CD4-positive, alpha-beta T cell treated with Interleukin-15 for 4 hours (primary cell): ENCODE results near the gene EIF4A2.

Experiments used
- DNase-seq: peaks from one replicate; pipeline ENCODE4 v3.0.0-alpha.2; 2020; ENCODE audit warnings: low spot score

Gene EIF4A2

DNA sequence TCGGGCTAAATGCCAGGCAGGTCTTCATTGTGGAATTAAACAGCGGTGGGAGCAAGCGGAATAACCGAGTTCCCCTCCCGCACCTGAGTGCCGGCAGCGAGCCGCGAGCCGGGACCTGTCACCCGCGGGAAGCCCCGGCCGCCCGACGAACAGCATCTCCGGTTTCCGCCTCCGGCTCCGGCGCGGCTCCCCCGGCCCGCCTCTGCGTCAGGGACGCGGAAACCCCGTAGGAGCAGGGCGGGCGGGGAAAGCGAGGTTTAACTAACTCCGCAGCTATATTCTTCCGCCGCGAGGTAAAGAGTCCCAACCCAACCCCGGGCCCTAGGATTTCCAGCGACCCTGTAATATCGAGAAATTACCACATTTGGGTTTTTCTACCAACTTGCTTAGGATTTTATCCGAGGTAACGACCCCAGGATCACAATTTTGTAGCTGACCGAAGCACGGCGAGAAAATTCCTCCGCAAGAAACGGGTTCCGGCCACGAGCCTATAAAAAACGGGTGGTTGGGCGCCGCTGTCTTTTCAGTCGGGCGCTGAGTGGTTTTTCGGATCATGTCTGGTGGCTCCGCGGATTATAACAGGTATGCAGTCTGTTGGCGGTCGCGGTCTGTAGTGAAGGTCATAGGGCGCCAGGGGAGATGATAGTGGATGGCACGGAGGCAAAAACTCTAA, at the start of gene EIF4A2:
TSS of gene EIF4A2 (plus strand) at position 520 of the 673 bp plus-strand sequence. CDS start at position 554, 34 bp downstream.
- DNase-seq, result peak; percentile 91

- DNase-seq, result no peak
Observed at GRCh38 chr3:186742618-186743380, 40.6 kb upstream of the EIF4A2 start.

DNA sequence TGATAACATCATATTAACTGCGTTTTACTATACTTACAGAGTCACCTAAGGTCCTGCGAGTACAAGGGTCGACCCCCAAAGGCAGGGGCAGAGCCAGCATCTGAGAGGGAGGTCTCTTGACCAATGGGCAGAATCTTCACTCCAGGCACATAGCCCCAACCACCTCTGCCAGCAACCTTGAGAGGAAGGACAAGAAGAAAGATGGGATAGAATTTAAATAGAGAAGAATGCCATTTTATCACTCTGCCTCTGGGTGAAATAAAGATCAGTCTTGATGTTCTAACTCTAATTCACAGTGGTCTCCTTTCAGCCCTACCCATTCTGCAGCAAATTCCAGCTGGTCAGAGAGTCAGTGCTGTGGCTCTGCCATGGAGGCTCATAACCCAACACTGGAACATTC, 39.7 kb upstream of the EIF4A2 start:
- no peak for DNase-seq

GRCh38 chr3:186746008-186746407, 37.4 kb upstream of the EIF4A2 start:
- DNase-seq, result no peak

- no peak for DNase-seq
Observed at GRCh38 chr3:186750316-186750715, 33.1 kb upstream of the EIF4A2 start.

DNA sequence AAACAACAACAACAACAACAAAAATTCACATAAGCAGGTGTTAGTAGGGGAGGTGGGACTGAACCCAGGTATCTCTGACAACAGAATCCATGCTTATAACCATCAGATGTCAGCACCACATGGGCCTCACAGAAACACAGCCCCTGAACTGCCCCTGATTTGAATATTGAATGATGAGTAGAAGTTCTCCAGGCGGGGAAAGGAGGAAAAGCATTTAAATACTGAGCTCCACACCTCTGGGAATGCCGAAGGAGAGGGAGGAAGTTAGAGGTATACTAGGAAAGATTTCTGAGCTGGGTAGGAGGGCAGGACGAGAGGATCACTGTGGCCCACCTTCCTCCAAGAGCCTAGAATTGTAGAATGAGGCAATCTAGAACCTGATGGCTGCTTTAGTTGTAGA, 31.9 kb upstream of the EIF4A2 start:
- DNase-seq, result no peak

DNA sequence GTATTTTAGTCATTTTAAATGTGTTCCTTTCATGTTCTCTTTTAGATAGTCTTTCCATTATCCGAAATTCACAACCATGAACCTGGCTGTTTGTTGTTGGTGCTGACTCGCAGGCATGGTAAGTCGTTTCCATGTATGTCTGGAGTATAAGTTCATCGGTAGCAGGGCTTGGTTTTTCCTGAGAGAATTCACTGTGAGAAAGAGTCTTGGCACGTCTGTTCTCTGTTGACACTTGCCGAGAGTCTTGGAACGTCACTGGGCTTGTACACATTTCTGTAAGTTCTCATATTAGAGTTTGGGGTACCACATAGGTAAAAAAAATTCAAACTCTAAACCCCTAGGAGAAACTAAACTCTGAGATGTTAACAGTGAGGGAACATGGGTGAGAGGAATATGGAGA, 29.4 kb upstream of the EIF4A2 start:
- DNase-seq, result no peak

- DNase-seq, result no peak
Observed at GRCh38 chr3:186754871-186755270, 28.5 kb upstream of the EIF4A2 start.

GRCh38 chr3:186757214-186757613, 26.2 kb upstream of the EIF4A2 start:
- no peak for DNase-seq

GRCh38 chr3:186757686-186758220, 25.6 kb upstream of the EIF4A2 start:
- DNase-seq, result no peak

- no peak for DNase-seq
Observed at GRCh38 chr3:186759231-186759930, 24.0 kb upstream of the EIF4A2 start.

DNA sequence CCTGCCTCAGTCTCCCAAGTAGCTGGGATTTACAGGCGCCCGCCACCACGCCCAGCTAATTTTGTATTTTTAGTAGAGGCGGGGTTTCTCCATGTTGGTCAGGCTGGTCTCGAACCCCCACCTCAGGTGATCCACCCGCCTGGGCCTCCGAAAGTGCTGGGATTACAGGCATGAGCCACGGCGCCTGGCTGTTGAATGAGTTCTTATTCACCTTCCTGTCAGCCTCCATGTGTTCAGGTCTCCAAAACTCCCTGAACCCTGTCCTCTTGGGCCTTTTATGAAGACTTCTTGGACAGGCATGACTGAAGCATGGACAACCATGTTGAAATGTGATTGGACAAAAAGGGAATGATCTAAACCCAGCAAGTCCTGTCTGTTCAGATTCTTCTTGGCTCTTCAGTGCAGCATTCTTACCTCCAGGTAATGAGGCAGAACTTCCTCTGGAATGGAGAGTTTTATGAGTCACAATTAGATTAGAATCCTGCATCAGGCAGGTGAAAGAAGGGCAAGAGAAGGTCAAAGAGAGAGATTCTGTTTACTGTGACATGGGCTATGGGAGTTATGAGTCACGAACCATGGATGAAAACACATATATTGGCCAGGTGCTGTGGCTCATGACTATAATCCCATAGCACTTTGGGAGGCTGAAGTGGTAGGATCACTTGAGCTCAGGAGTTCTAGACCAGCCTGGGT, 23.1 kb upstream of the EIF4A2 start:
- no peak for DNase-seq

- no peak for DNase-seq
Observed at GRCh38 chr3:186760897-186761447, 22.4 kb upstream of the EIF4A2 start.

DNA sequence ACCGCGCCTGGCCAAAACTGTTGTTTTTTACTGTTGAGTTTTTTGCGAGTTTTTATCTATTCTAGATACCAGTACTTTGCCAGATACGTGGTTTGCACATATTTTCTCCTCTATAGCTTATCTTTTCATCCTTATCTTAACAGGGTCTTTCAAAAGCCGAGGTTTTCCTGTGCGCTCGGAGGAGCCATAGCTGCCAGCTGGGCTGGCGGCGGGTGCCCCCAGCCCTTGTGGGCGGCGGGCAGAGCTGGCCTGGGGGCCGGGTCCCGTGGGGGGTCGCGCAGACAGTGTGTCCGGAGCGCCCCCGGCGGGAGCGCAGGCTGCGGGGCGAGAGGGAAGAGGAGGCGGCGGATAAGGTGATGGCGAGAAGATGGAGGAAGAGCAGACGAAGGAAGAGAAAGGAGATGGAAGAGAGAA, 11.1 kb upstream of the EIF4A2 start:
- no peak for DNase-seq

- DNase-seq, result peak; percentile 58
Observed at GRCh38 chr3:186772701-186773417, 10.5 kb upstream of the EIF4A2 start.

DNA sequence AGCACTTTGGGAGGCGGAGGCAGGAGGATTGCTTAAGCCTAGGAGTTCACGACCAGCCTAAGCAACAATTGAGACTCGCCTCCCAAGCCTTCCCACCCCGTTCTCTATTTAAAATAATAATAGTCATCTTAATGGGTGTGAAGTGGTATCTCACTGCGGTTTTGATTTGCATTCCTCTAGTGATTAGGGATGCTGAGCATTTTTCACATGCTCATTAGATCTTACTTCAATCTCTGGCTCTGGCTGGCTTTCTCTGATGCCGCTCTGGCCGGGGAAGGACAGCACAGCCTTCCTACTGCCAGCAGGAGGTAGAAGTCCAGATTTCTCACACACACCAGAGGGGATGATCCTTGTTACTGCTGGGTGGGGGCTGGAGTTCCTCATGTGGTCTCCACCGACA, 7.4 kb upstream of the EIF4A2 start:
- DNase-seq, result no peak

DNA sequence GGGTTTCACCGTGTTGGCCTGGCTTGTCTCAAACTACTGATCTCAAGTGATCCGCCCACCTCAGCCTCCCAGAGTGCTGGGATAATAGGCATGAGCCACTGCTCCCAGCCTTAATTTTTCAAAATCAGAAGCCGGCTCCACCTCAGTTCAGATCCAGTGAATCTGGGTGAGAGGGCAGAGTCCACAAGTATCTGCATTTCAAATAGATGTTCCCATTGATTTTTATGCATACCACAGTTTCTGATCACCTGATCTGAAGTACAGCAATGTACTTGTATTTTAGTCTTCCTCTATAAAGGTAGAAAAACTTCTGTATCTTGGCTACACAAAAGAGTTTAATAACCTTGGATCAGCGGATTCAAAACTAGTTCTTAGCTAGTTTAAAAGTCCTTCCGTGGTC, 4.2 kb upstream of the EIF4A2 start:
- no peak for DNase-seq

GRCh38 chr3:186782542-186783057, 777 bp upstream of the EIF4A2 start:
- DNase-seq, result no peak

- peak; percentile 82 for DNase-seq
Observed at GRCh38 chr3:186783731-186784515, 546 bp downstream of the EIF4A2 start.
